NCI-H1417 (cell line): ENCODE results near the gene CERS6.
"Not testable (repeated sequence)": the region's sequence is repeated elsewhere in the genome, so short reads cannot be mapped to it uniquely, and the experiment has no call there.

Experiments
- DNase-seq, 3 experiments: peaks; one replicate each; lab custom pipeline; 2025; lab: John Stamatoyannopoulos, UW

CERS6 gene

DNA sequence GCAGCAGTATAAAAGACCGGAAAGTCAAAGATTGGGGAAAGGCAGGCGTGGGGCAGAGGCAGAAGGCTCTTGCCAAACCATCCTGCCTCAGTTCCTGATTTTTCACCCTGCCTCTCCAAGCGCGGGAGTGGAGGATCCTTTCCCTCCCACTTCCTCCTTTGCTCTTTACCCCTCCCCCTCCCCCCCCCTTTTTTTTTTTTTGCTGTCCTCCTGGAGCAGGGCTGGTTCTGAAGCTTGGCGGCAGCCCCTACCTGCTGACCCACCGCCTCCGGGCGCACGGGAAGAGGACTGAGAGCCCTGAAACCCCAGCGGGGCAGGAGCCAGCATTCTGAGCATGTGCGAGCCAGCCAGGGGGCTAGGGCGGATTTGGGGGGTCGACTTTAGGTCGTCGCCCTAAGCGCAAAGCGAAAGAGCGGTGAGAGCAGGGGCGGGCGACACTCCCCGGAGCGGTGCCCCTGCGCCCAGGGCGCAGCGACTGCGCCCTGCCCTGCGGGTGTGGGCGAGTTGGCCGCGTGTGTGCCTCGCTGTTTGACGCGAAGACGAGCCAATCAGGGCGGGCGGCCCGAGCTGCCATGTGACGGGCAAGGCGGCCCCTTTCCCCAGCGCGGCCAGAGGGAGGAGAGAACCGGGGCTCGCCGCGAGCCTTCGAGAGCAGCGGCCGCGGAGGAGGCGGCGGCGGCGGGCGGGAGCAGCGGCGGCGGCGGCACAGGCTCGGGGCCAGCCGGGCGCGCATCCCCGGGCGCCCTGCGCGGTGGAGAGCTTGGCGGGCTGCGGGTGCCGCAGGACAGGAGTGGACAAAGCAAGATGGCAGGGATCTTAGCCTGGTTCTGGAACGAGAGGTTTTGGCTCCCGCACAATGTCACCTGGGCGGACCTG is at the start of gene CERS6:
CERS6 (plus strand) TSS at position 628 of the 876 bp plus-strand sequence; CDS start at position 805, 177 bp downstream.
- DNase-seq = peak; percentile 77 to 83 (median 80)

- not testable (repeated sequence) for DNase-seq
Observed at GRCh38 chr2:168412301-168412700, 43.8 kb upstream of the CERS6 start.

DNA sequence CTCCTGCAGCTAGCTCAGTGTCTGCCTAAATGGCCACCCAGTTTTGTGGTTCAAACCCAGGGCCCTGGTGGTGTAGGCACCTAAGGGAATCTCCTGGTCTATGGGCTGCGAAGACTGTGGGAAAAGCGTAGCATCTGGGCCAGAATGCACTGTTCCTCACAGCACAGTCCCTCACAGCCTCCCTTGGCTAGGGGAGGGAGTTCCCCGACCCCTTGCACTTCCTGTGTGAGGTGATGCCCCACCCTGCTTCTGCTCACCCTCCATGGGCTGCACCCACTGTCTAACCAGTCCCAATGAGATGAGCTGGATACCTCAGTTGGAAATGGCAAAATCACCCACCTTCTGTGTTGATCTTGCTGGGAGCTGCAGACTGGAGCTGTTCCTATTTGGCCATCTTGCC is 43.0 kb upstream of the CERS6 start:
- DNase-seq = not testable (repeated sequence)

DNA sequence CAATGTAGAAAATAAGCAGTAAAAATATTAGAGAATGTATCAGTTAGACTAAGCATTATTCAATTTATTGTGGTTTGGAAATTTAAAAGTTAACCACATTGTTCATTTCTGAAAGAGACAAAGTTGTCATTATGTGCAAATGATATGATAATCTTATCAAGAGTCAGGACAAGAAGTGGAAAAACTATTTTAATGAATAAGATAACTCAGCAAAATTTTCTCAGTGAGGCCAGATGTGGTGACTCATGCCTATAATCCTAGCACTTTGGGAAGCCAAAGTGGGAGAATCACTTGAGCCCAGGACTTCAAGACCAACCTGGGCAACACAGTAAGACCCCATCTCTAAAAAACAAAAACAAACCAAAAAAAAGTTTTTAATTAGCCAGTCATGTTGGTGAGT is 39.5 kb upstream of the CERS6 start:
- no peak for DNase-seq

DNA sequence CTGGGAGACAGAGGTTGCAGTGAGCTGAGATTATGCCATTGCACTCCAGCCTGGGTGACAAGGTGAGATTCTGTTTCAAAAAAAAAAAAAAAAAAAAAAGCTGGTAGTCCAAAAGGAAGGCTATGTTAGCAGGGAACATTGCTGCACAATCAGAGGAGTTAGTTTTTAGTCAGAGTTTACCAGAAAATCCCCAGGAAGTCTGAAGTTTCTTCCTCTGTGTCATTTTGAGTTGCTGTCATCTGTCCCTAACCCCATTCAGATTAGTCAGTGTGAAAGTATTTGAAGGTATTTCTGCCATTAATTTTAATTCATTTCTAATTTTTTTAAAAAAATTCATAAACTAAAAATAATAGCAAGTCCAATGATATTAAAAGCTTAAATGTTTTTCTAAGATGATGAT is 33.5 kb upstream of the CERS6 start:
- DNase-seq = no peak

DNA sequence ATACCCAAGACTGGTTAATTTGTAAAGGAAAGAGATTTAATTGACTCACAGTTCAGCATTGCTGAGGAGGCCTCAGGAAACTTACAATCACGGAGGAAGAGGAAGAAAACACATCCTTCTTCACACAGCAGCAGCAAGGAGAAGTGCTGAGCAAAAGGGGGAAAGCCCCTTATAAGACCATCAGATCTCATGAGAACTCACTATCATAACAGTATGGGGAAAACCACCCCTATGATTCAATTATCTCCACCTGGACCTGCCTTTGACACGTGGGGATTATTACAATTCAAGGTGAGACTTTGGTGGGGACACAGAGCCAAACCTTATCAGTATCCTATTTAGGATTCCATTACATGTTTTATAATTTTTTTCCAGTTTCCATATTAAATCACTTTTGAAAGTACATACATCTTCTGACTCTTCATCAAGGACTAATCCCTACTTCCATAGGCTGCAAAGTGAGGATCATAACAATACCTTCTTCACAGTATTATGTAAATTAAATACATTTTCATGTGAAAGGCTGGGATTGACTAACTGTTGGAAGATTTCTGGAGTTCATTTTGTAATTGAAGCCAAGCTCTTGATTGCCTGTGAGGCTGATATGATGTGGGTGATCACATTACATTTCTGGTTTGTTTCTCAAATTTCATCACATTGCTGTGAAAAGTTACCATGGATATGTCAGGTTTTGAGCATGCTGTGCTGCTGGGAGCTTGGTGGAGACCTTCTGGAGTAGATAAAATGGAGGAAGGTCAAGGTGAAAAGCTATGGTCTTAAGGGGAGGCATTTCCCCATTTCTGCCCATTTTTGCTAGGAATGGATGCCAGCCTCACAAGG is 31.7 kb upstream of the CERS6 start:
- DNase-seq = no peak

DNA sequence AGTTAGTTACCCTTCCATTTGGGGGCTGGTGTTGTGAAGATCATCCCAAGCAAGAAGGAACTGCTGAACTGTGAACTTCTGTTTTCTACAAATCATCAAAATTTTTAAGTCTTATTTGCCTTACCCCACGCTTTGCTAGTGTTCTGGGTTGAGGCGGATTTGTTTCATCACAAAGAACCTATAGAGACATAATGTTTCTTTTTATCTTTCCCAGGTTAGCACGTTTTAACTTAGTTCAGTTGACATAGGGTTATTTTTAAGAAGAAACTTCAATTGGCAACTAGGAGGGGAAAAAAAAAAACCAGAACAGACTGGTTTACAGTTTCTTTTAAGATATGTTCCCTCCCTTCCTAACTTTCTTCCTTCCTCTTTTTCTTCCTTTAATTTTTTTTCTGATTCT is 31.1 kb upstream of the CERS6 start:
- DNase-seq = no peak

GRCh38 chr2:168426861-168427260 is 29.2 kb upstream of the CERS6 start:
- DNase-seq = no peak

GRCh38 chr2:168427451-168427850 is 28.6 kb upstream of the CERS6 start:
- DNase-seq = no peak

- DNase-seq = no peak
Observed at GRCh38 chr2:168428431-168428830, 27.6 kb upstream of the CERS6 start.

- DNase-seq = no peak
Observed at GRCh38 chr2:168429988-168430387, 26.1 kb upstream of the CERS6 start.

- DNase-seq = no peak
Observed at GRCh38 chr2:168430431-168430830, 25.6 kb upstream of the CERS6 start.

- DNase-seq = no peak
Observed at GRCh38 chr2:168431301-168432024, 24.6 kb upstream of the CERS6 start.

GRCh38 chr2:168432100-168432499 is 24.0 kb upstream of the CERS6 start:
- no peak for DNase-seq

DNA sequence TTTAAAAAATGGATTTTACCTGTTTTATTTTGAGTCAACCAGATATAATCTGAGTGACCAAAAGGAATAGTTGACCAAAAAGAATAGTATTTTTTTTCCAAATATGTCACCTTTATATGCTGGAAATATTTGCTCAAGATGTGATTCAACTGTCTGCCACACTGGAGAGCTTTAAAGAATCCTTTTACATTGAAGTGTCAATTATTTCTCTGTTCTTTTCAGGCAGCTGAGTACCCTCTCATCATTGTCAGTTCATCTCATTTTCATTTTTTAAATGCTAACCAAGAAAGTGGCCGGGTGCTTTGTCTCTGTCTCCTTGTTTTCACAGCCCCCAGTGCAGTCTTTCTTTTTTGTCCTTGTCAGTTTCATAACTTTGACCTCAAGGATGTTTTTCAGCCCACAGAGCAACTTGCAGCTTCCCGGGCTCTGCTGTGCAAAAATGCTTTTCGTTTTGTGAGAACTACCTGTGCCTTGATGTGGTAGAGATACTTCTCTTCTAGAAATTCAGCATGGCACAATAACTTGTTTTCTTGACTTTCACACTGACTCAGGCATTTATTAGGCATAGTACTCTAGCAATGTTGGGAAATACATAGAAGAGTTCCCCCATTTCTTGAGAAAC is 23.4 kb upstream of the CERS6 start:
- DNase-seq = peak in 2 of 3 experiments; percentile 18 to 70

DNA sequence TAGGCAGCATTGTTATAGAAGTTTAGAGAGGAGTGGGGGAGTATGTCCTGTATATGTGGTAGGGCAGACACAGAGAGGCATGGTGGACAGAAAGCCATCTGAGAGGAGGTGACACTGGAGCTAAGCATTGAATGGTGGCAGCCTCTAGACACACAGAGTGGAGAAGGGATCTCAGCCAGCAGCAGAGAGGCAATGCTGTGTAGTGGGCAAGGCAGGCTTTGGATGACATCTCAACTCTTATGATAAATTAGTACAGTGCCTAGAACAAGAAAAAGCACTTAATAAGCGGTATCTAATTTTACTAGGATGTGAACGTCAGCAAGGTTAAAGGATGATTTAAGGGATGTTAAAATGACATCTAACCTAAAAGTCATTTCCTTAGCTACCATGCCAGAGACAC is 22.5 kb upstream of the CERS6 start:
- peak in 1 of 3 experiments; percentile 12 for DNase-seq

- DNase-seq = peak; percentile 59 to 97 (median 91)
Observed at GRCh38 chr2:168434146-168434545, 21.9 kb upstream of the CERS6 start.

DNA sequence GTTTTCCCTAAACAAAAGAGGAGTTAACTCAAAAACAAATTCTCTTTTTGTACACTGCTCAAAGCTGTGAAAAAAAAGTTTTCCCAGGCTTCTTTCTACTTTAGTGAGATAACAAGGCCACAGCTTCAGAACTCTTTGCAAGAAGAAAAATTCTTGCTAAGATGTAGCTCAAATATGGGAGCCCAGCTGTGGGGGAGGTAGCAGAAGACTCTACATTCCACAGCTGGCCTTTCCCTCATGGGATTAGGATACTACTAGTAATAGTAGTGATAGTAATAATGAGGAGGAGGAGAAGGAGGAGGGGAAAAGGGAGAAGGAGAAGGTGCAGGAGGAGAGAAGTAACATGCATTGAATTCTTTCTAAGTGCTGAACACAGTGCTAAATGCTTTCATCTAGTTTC is 19.2 kb upstream of the CERS6 start:
- no peak for DNase-seq

DNA sequence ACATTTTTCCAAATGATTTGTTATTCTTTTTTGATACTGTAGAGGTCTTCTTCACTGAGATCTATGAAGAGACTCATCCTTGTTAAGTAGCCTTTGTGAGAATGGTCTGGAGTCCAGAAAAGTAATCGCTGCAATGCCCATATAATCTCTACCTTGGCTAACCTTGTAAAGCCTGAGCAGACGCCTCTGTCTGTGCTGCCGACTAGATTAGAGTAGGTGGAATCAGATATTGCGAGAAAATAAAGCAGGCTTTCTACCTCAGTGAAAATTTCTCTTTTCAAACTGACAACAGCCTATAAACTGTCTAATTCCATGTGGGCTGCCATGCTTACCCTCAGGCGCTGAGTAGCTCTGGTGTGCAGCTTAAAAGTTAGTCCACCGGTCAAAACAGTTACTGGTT is 17.5 kb upstream of the CERS6 start:
- no peak for DNase-seq

DNA sequence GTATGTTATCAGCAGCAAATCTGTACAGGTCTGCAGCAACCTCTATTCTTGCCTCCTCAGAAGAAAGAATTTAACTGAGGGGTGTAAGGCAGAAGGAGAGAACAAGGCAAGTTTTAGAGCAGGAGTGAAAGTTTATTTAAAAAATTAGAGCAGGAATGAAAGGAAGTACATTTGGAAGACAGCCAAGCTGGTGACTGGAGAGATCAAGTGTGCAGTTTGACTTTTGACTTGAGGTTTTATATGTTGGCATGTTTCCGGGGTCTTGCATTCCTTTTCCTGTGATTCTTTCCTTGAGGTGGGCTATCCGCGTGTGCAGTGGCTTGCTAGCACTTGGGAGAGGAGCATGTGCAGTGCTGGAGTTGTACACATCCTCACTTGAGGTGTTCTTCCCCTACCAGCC is 16.5 kb upstream of the CERS6 start:
- DNase-seq = no peak

GRCh38 chr2:168441214-168441872 is 14.7 kb upstream of the CERS6 start:
- DNase-seq = no peak
